BJ (cell line): ENCODE measurements around the gene ADCY2. TPM values are rescaled to one million over a fixed set of nuclear protein-coding genes. Genes with fewer than 3 reads are reported as not detected.

ENCODE experiments used
- CTCF ChIA-PET: fragments of 350-600 bp; formaldehyde crosslinking; extraction: SDS; loops from one replicate; lab custom pipeline; 2021; ENCODE audit warnings: antibody characterized with exemption, inconsistent platforms; lab: Yijun Ruan, JAX
- POLR2A ChIA-PET: fragments of 300-600 bp; sonication (Branson Sonifier 250); formaldehyde crosslinking; extraction: SDS; loops from one replicate; lab custom pipeline; 2021; ENCODE audit warnings: antibody characterized with exemption; lab: Charles Lee
- DNase-seq: peaks from one replicate; pipeline ENCODE4 v3.0.0-alpha.2; 2011; ENCODE audit warnings: low read depth
- H3K27me3 ChIP-seq: 2 replicates; pipeline ENCODE4 v1.6.0; 2011; ENCODE audit warnings: low read length; ENCODE audit not compliant: control insufficient read depth, insufficient read depth
- H3K36me3 ChIP-seq: 2 replicates; pipeline ENCODE4 v1.5.1; 2011; ENCODE audit warnings: low read length; ENCODE audit not compliant: control insufficient read depth, insufficient read depth
- H3K4me3 ChIP-seq: 2 replicates; pipeline ENCODE4 v1.5.1; 2011; ENCODE audit warnings: low read depth, mild to moderate bottlenecking, control low read depth, low read length
- polyA plus RNA-seq: library from polyadenylated mRNA; depleted of rRNA; stranded (reverse); fragments of >200 nt; gene quantifications from 2 replicates; pipeline ENCODE4 v1.2.3, GENCODE V29; 2011
- TF ChIP-seq, protein P1 (sequence below): IDR thresholded peaks from 2 replicates; pipeline ENCODE4 v1.5.1; 2011; ENCODE audit warnings: low read depth, mild to moderate bottlenecking, control low read depth, inconsistent platforms, low read length, moderate library complexity; ENCODE audit not compliant: insufficient read depth

ADCY2 gene
- polyA plus RNA-seq, 1 experiment: not detected

GRCh38 chr5:7608772-7609171, 212.8 kb downstream of the ADCY2 start:
- CTCF ChIA-PET: no interaction called here

GRCh38 chr5:7609726-7610125, 213.8 kb downstream of the ADCY2 start:
- CTCF ChIA-PET: no interaction called here
- Histone ChIP-seq H3K36me3 (no peaks in the 10 kb centered on the region), H3K4me3 (no peak overlapping the region), H3K27me3 (no peaks in the 10 kb centered on the region)
- DNase-seq: no peak
- TF ChIP-seq, protein P1, sequence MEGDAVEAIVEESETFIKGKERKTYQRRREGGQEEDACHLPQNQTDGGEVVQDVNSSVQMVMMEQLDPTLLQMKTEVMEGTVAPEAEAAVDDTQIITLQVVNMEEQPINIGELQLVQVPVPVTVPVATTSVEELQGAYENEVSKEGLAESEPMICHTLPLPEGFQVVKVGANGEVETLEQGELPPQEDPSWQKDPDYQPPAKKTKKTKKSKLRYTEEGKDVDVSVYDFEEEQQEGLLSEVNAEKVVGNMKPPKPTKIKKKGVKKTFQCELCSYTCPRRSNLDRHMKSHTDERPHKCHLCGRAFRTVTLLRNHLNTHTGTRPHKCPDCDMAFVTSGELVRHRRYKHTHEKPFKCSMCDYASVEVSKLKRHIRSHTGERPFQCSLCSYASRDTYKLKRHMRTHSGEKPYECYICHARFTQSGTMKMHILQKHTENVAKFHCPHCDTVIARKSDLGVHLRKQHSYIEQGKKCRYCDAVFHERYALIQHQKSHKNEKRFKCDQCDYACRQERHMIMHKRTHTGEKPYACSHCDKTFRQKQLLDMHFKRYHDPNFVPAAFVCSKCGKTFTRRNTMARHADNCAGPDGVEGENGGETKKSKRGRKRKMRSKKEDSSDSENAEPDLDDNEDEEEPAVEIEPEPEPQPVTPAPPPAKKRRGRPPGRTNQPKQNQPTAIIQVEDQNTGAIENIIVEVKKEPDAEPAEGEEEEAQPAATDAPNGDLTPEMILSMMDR: no peak
- POLR2A ChIA-PET: no interaction called here

More at GRCh38 chr5:7608772-7609171, 212.8 kb downstream of the ADCY2 start:
- TF ChIP-seq, protein P1: no peak
- POLR2A ChIA-PET: no interaction called here
- Histone ChIP-seq H3K4me3 (no peak overlapping the region), H3K36me3 (no peaks in the 10 kb centered on the region), H3K27me3 (no peaks in the 10 kb centered on the region)
- no peak for DNase-seq

DNA sequence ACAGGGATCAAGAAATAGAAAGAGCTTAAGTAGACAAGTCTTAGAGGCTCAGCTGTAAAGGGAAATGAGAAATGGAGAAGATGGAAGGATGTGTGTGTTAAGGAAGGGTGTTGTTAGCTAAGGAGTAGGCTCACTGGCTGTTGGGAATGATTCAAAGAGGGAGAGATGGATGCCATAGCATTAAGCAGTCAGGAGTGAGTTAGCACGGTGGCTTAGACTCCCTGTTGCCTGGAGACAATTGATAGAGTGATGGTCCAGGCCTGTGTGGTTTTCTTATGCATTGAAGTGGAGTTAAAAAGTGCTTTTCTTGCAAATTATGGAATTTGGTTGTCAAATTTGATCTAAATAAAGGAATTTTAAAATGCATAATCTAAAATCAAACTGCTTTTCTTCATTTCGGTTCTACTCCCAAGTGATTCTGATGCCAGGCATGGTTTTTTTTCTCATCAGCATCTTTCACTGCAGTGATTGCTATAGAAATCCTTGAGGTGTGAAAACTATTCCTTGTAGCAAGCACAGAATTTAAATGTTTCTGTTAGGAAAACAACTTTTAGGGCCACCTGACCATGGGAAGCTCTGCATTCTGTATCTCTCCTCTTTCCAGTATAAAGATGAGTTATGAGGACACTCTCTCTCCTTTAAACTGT, 214.7 kb downstream of the ADCY2 start:
- no peaks in the 10 kb centered on the region for H3K36me3 ChIP-seq
- TF ChIP-seq, protein P1: no peak
- H3K27me3 ChIP-seq: no peaks in the 10 kb centered on the region
- CTCF ChIA-PET: no interaction called here
- POLR2A ChIA-PET: no interaction called here
- no peak overlapping the region for H3K4me3 ChIP-seq
- no peak for DNase-seq

- TF ChIP-seq, protein P1: no peak
- CTCF ChIA-PET: no interaction called here
Measured at GRCh38 chr5:7611518-7611917, 215.6 kb downstream of the ADCY2 start.

DNA sequence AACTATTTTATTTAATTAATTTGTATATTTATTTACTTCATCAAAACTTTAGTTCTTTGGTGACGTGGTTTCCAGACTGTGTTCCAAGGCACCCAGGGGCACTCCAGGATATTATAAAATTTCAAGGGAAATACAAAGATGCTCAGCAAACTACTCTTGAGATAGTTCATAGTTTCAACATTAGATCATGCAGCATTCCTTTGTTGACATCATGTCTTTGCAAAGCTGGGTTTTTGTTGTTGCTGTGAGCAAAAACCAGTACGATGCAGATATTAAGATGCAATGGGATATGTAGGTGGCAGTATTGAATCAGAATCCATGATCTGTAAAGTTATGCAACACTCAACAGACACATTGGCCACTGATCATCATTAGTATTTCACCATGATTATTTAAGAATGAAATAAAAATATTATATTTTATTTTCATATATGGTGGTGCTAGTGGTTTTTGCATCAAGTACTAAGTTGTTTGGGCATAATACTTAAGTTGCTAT, 219.7 kb downstream of the ADCY2 start:
- Histone ChIP-seq H3K36me3 (no peaks in the 10 kb centered on the region), H3K27me3 (no peaks in the 10 kb centered on the region), H3K4me3 (no peak overlapping the region)
- ChIA-PET POLR2A (no interaction called here), CTCF (no interaction called here)
- TF ChIP-seq, protein P1: no peak
- DNase-seq: no peak

More at GRCh38 chr5:7611518-7611917, 215.6 kb downstream of the ADCY2 start:
- POLR2A ChIA-PET: no interaction called here
- Histone ChIP-seq H3K4me3 (no peak overlapping the region), H3K27me3 (no peaks in the 10 kb centered on the region), H3K36me3 (no peaks in the 10 kb centered on the region)
- DNase-seq: no peak
